Measurements from ENCODE around the gene SMLR1.

GRCh38 chr6:130859161-130859867, 32.1 kb downstream of the SMLR1 start:
- TF ChIP-seq CTCF (IDR thresholded peaks at IDR 0.05) (no peak), POLR2A (IDR thresholded peaks at IDR 0.05) (no peak)

All from lower leg skin (tissue), 3 donors.